SH-SY5Y (cell line): ENCODE measurements around the gene LRRC31.

Source experiments
- GATA2 ChIP-seq: IDR thresholded peaks from 2 replicates; pipeline ENCODE4 v1.6.1; 2011; ENCODE audit warnings: mild to moderate bottlenecking, low read depth, low read length
- GATA3 ChIP-seq: IDR thresholded peaks from 2 replicates; pipeline ENCODE4 v1.6.1; 2011; ENCODE audit warnings: low read depth, mild to moderate bottlenecking, low read length, moderate library complexity

The LRRC31 gene

GRCh38 chr3:169869484-169870220 lies at the start of gene LRRC31:
TSS of gene LRRC31 (minus strand) at chr3:169869935. CDS start at chr3:169869807, 128 bp downstream.
- TF ChIP-seq GATA2 (no peak), GATA3 (no peak)

GRCh38 chr3:169914321-169914720 lies 44.6 kb upstream of the LRRC31 start:
- TF ChIP-seq GATA2 = no peak
- TF ChIP-seq GATA3 = no peak

GRCh38 chr3:169913323-169913722 lies 43.6 kb upstream of the LRRC31 start:
- TF ChIP-seq GATA3 (no peak), GATA2 (no peak)

GRCh38 chr3:169911272-169911671 lies 41.5 kb upstream of the LRRC31 start, which contains the start of gene SAMD7:
TSS of gene SAMD7 (plus strand) at chr3:169911572. CDS start at chr3:169919499, 7,927 bp downstream.
- no peak for TF ChIP-seq GATA3
- no peak for TF ChIP-seq GATA2

GRCh38 chr3:169907944-169908343 lies 38.2 kb upstream of the LRRC31 start:
- TF ChIP-seq GATA2 (no peak), GATA3 (no peak)

GRCh38 chr3:169907476-169907875 lies 37.7 kb upstream of the LRRC31 start:
- TF ChIP-seq GATA3 = no peak

GRCh38 chr3:169905404-169905803 lies 35.7 kb upstream of the LRRC31 start:
- TF ChIP-seq GATA2 = no peak
- TF ChIP-seq GATA3 = no peak

- no peak for TF ChIP-seq GATA2
- TF ChIP-seq GATA3 = no peak
Measured at GRCh38 chr3:169901453-169901852, 31.7 kb upstream of the LRRC31 start.

GRCh38 chr3:169897284-169897683 lies 27.5 kb upstream of the LRRC31 start:
- TF ChIP-seq GATA3 (no peak), GATA2 (no peak)

- no peak for TF ChIP-seq GATA3
- no peak for TF ChIP-seq GATA2
Measured at GRCh38 chr3:169895072-169895471, 25.3 kb upstream of the LRRC31 start.

- TF ChIP-seq GATA2 (no peak), GATA3 (no peak)
Measured at GRCh38 chr3:169894110-169894509, 24.4 kb upstream of the LRRC31 start.

- TF ChIP-seq GATA2 (no peak), GATA3 (no peak)
Measured at GRCh38 chr3:169891886-169892285, 22.2 kb upstream of the LRRC31 start.

- TF ChIP-seq GATA2 = no peak
- TF ChIP-seq GATA3 = no peak
Measured at GRCh38 chr3:169886671-169887070, 16.9 kb upstream of the LRRC31 start.

- TF ChIP-seq GATA2 = no peak
- TF ChIP-seq GATA3 = no peak
Measured at GRCh38 chr3:169880576-169881250, 11.0 kb upstream of the LRRC31 start.

GRCh38 chr3:169879845-169880575 lies 10.3 kb upstream of the LRRC31 start:
- no peak for TF ChIP-seq GATA2
- no peak for TF ChIP-seq GATA3

- no peak for TF ChIP-seq GATA3
- no peak for TF ChIP-seq GATA2
Measured at GRCh38 chr3:169879013-169879557, 9.3 kb upstream of the LRRC31 start.
